C4-2B (cell line): ENCODE data around the gene TBPL2.

Source experiments
- H3K27ac ChIP-seq: fragments of 450-650 bp; 2 replicates; pipeline ENCODE4 v1.5.1; 2017
- ZFX ChIP-seq: fragments of 450-650 bp; IDR thresholded peaks from 2 replicates; pipeline ENCODE4 v1.6.1; 2017
- TF ChIP-seq, protein P1 (sequence below): fragments of 450-650 bp; conservative IDR thresholded peaks from 2 replicates; pipeline ENCODE4 v1.5.1; 2017; ENCODE audit warnings: mild to moderate bottlenecking

The TBPL2 gene

DNA sequence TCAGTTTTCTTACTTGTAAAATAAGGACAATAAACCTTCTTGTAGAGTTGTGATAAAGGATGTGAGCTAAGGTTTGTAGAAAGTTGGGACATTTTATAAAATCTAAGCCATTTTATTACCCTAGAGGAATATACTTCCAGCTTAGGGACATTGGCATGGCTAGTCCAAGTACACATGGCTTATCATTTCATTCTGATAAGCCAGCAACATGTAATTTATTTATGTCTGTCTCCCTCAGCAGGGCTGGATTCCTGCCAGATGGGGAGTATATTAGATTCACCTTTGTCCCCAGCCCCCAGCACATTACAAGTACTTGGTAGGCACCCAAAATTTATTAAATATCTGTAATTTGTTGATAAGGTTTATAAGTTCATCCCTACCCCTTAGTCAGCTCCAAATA is 22.5 kb downstream of the TBPL2 start:
- TF ChIP-seq ZFX, result no peak
- TF ChIP-seq, protein P1, sequence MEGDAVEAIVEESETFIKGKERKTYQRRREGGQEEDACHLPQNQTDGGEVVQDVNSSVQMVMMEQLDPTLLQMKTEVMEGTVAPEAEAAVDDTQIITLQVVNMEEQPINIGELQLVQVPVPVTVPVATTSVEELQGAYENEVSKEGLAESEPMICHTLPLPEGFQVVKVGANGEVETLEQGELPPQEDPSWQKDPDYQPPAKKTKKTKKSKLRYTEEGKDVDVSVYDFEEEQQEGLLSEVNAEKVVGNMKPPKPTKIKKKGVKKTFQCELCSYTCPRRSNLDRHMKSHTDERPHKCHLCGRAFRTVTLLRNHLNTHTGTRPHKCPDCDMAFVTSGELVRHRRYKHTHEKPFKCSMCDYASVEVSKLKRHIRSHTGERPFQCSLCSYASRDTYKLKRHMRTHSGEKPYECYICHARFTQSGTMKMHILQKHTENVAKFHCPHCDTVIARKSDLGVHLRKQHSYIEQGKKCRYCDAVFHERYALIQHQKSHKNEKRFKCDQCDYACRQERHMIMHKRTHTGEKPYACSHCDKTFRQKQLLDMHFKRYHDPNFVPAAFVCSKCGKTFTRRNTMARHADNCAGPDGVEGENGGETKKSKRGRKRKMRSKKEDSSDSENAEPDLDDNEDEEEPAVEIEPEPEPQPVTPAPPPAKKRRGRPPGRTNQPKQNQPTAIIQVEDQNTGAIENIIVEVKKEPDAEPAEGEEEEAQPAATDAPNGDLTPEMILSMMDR, result no peak
- H3K27ac ChIP-seq, result no peak overlapping the region

DNA sequence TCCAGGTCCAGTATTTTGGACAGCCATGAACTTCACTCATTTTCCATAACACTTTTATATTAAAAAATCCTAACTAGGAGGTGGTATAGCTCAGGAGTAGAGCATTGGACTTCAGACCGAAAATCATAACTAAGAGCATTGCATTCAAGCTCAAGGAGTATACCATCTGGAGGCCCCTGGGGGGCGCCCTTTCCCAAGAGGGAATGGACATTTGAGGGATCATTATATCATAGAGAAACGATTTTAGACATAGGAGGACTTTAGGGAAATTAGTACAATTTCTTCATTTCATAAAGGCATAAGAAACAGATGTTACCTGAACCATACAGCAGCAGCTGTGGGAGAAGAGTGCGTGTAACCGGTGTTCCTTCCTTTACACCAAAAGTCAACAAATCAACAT is 23.6 kb downstream of the TBPL2 start:
- TF ChIP-seq, protein P1, result peak; percentile 72
- no peak for TF ChIP-seq ZFX
- H3K27ac ChIP-seq, result no peak overlapping the region

DNA sequence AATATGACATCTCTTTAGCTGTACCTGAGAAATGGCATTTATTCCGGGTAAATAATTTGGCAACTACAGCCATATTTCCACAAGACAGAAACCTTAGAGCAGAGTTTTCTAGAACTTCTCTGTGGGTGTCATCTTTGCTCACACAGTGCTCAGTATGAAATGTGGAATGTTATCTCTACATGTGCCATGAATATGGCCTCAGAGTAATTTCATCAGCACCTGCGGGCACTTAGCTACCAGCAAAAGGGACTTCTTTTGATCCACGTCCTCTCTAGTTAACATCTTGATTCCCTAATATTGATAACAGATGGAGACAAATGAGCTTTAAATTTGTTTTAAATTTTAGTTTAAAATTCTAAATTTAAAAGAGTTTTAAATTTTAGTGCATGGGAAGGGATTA is 25.9 kb downstream of the TBPL2 start:
- H3K27ac ChIP-seq, result no peak overlapping the region
- TF ChIP-seq, protein P1, result no peak
- TF ChIP-seq ZFX, result no peak

DNA sequence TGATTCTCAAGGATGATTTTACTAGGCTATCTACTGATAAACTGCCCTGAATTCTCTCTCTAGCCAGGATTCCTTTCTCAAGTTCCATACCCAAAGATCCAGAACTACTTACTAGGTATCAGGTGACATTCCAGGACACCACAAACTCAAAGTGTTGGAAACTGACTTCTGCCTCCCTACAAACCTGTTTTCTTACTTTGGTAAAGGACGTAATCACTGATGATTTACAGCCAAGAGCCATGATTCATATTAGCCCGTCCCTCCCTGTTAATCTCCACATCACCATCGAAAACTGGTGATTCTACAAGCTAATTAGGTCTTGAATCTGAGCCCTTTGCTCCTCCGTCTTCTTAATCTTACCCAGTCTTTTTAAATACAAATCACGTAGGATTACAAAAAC is 27.7 kb downstream of the TBPL2 start:
- H3K27ac ChIP-seq, result no peak overlapping the region
- TF ChIP-seq ZFX, result no peak
- TF ChIP-seq, protein P1, result no peak

DNA sequence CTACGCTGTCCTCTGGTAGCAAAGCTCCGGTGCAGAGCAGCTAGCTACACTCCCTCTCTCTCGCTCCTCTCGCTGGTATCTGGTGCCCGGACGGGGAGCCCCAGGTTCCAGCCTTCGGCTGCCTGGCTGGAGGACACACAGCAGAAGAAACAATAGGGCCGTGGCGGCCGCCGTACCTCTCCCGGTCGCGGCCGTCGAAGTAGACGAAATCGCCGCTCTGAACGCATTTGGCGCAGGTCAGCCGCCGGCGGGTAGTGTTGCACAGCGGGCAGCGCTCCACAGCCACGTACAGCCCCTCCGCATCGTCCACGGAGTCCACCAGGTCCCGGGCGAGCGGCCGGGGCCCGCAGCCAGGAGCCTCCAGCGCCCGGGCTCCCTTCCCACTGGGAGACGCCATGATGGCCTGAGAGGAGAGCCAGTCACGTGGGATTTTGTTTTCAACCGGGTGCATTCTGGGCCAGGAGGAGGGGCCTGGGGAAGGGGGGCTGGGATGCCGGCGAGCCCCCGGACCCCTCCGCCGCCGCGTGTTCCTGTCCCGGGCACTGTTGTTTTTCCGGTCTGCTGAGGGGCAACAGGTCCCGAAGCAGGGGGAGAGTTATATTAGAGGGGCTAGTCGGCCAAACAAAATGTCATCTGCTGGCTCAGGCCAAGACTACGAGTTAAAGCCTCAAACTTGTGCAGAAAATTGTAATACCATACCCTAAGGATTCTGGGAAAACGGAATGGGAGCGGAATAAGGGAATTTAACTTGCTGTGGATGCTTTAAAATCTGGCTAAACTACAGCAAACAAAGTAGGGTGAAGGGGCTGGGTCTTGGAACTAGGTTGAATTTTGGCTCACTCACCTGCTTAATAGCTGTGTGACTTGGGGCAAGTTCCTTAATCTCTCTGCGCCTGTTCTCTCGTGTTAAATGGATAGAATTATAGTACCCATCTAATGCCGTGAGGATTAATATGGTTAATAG is 28.7 kb downstream of the TBPL2 start, which contains the start of gene ATG14:
Gene ATG14 (minus strand): TSS at position 405 of the 964 bp plus-strand sequence. CDS start 8 bp downstream, at position 397.
- H3K27ac ChIP-seq, result peak within 1 kb of the TSS; percentile 74
- TF ChIP-seq, protein P1, result no peak
- TF ChIP-seq ZFX, result peak; percentile 84

DNA sequence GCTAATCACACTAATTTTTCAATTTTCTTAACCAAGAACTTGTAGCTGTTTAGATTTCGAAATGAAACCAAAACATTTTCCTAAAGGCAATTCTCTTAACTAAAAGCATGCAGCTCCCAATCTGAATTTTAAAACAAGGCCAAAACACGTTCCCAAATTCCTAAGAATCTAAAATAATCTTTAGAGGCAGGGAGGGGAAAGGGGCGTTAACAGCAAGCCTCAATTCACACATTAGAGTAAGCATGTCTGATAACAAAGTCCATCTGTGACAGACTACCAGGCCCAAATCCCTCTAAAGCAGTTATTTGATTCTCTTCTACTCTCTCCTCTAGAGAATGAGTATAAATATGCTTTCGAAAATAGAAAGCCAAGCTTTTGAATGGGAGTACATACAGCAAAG is 29.5 kb downstream of the TBPL2 start:
- H3K27ac ChIP-seq, result peak overlapping the region; percentile 74
- no peak for TF ChIP-seq ZFX
- TF ChIP-seq, protein P1, result no peak

DNA sequence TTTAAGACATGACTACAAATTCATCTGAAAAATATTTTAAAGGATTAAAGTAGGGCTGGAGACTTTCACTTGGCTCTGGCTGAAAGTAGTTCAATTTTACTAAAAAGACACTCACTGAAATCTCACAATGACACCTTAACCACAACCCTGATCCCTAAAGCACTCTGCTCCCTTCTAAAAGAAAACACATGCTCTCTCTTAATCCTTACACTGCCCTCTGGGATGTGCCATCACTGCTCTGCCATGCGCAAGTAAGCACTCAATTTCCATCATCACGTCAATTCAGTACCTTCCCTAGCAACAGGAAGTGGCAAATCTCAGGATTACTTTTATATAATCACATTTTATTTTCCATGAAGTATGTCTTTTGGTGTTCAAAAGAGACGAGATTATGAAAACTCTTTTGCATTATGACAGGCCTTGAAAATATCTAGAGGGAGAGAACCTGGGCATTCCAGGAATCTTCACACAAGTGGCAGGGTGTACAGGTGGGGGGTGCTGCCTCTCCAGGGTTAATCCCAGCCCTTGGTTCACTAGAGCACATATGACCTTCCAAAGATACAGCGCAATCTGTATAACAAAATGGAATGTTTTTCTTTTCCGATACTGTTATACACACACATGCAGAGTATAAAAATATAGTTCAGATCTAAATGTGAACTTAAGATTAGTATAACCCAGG is 36.1 kb downstream of the TBPL2 start:
- TF ChIP-seq, protein P1, result no peak
- TF ChIP-seq ZFX, result no peak

More for the DNA sequence above, 36.1 kb downstream of the TBPL2 start:
- no peak overlapping the region for H3K27ac ChIP-seq
